ENCODE measurements around the gene LRRC15. TPM values are rescaled to one million over a fixed set of nuclear protein-coding genes. Genes with fewer than 3 reads are reported as not detected.

The LRRC15 gene
- total and polyA plus RNA-seq, 8 donors, result 0.02 to 0.25 (median 0.08) TPM; not detected in 1

GRCh38 chr3:194384156-194384555 lies 14.6 kb upstream of the LRRC15 start:
- no peak for ATAC-seq
- TF ChIP-seq, protein P1, sequence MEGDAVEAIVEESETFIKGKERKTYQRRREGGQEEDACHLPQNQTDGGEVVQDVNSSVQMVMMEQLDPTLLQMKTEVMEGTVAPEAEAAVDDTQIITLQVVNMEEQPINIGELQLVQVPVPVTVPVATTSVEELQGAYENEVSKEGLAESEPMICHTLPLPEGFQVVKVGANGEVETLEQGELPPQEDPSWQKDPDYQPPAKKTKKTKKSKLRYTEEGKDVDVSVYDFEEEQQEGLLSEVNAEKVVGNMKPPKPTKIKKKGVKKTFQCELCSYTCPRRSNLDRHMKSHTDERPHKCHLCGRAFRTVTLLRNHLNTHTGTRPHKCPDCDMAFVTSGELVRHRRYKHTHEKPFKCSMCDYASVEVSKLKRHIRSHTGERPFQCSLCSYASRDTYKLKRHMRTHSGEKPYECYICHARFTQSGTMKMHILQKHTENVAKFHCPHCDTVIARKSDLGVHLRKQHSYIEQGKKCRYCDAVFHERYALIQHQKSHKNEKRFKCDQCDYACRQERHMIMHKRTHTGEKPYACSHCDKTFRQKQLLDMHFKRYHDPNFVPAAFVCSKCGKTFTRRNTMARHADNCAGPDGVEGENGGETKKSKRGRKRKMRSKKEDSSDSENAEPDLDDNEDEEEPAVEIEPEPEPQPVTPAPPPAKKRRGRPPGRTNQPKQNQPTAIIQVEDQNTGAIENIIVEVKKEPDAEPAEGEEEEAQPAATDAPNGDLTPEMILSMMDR (IDR thresholded peaks at IDR 0.05), result no peak
- no peaks in the 10 kb centered on the region for H3K9me3 ChIP-seq
- no peak for FAIRE-seq
- no peaks in the 10 kb centered on the region for H3K36me3 ChIP-seq
- no peak overlapping the region for H3K27ac ChIP-seq
- intact Hi-C loops (cut with DNase I), result no loop called here
- H3K27me3 ChIP-seq, result no peaks in the 10 kb centered on the region
- no peak for DNase-seq
- no peak overlapping the region for H3K4me3 ChIP-seq
- WGBS, 2 donors, result 73 to 80% methylated on average over 6 of the region's 6 CpGs
- no peaks in the 10 kb centered on the region for H3K4me1 ChIP-seq

DNA sequence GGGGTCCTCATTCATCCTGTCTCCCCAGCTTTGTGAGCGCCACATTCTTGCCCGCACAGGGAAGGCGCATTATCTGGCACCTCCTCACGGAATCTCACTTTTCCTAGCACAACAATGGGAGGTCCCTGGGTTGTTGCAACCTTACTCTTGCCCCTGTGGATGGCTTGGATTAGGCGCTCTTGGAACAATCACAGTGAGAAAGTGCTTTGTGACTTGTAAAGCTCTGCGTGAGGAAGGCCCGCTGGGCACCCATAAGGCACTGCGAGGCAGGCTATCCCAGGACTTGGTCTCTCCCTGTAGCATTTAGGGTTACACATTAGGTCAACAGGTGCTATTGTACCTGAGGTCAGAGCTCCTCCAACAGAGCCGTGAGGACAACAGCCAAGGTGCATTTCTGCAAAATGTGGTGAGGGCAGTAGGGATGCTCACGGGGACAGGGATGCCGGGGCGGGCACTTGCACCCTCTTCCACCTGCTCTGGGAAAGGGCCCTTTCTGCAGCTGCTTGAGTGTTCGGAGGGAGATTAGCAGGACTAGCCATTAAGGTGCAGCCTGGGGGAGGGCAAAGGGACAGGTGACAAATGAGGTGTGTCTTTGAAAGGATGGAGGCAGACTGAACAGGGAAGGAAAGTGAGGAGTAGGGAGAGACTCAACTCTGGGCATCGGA lies 13.9 kb upstream of the LRRC15 start:
- no peak overlapping the region for H3K4me3 ChIP-seq
- no peak for FAIRE-seq

DNA sequence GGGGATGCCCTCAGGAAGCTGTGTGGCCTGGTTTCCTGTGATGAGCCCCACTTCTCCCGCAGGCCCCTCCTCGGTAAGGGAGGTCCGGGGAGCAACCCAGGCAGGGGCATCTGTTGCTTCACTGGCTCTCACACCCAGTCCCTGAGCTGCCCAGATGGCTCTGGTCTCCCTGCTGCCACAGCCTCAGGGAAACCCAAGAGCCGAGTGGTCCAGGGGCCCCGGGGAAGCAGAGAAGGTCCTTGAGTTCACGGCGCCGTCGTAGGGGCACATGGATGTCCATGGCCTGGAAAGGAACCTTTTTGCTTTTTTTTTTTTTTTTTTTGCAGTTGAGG lies 13.3 kb upstream of the LRRC15 start:
- H3K27ac ChIP-seq, result no peak overlapping the region
- H3K4me3 ChIP-seq, result no peak overlapping the region
- no peaks in the 10 kb centered on the region for H3K9me3 ChIP-seq
- TF ChIP-seq, protein P1 (IDR thresholded peaks at IDR 0.05), result no peak
- intact Hi-C loops (cut with DNase I), result no loop called here
- ATAC-seq (no peak), FAIRE-seq (no peak), DNase-seq (no peak)
- WGBS, 2 donors, result 79 to 83% methylated on average over 9 of the region's 9 CpGs
- no peaks in the 10 kb centered on the region for H3K36me3 ChIP-seq
- H3K4me1 ChIP-seq, result no peaks in the 10 kb centered on the region
- H3K27me3 ChIP-seq, result no peaks in the 10 kb centered on the region

More for the DNA sequence above, 13.9 kb upstream of the LRRC15 start:
- DNase-seq (no peak), ATAC-seq (no peak)
- TF ChIP-seq, protein P1 (IDR thresholded peaks at IDR 0.05), result no peak
- no peaks in the 10 kb centered on the region for H3K9me3 ChIP-seq
- H3K36me3 ChIP-seq, result no peaks in the 10 kb centered on the region
- intact Hi-C loops (cut with DNase I), result no loop called here
- 79 to 81% methylated on average over 14 of the region's 14 CpGs for WGBS, 2 donors
- H3K27ac ChIP-seq, result no peak overlapping the region
- H3K4me1 ChIP-seq, result no peaks in the 10 kb centered on the region
- no peaks in the 10 kb centered on the region for H3K27me3 ChIP-seq

GRCh38 chr3:194382196-194382891 lies 12.8 kb upstream of the LRRC15 start:
- WGBS, 2 donors, result 79 to 80% methylated on average over 20 of the region's 20 CpGs
- DNase-seq, result no peak
- Histone ChIP-seq H3K4me3 (no peak overlapping the region), H3K4me1 (no peaks in the 10 kb centered on the region), H3K27ac (no peak overlapping the region), H3K27me3 (no peaks in the 10 kb centered on the region), H3K9me3 (no peaks in the 10 kb centered on the region), H3K36me3 (no peaks in the 10 kb centered on the region)
- FAIRE-seq, result no peak
- no peak for ATAC-seq
- TF ChIP-seq, protein P1 (IDR thresholded peaks at IDR 0.05), result no peak
- intact Hi-C loops (cut with DNase I), result no loop called here

- no peak overlapping the region for H3K4me3 ChIP-seq
- FAIRE-seq (no peak), DNase-seq (peak in 1 of 6 donors; percentile 14), ATAC-seq (peak in 3 of 4 donors; percentile 52 to 76 (median 60))
- TF ChIP-seq, protein P1 (IDR thresholded peaks at IDR 0.05), result no peak
- intact Hi-C loops (cut with DNase I), result no loop called here
- no peaks in the 10 kb centered on the region for H3K36me3 ChIP-seq
- H3K4me1 ChIP-seq, result no peaks in the 10 kb centered on the region
- H3K9me3 ChIP-seq, result no peaks in the 10 kb centered on the region
- H3K27me3 ChIP-seq, result no peaks in the 10 kb centered on the region
- no peak overlapping the region for H3K27ac ChIP-seq
- 16 to 29% methylated on average over 17 of the region's 17 CpGs for WGBS, 2 donors
Measured at GRCh38 chr3:194381460-194381875, 11.9 kb upstream of the LRRC15 start.

Measured in pancreas (tissue), 10 donors.